Mesodermal cell (in vitro differentiated cells): ENCODE data around the gene RNF114.

Experiments used
- H3K27ac ChIP-seq: 2 replicates; pipeline ENCODE4 v1.7.0; 2013; ENCODE audit warnings: mild to moderate bottlenecking, low read depth, low read length, moderate library complexity; ENCODE audit not compliant: severe bottlenecking
- H3K36me3 ChIP-seq: 2 replicates; pipeline ENCODE4 v1.7.1; 2013; ENCODE audit warnings: mild to moderate bottlenecking, low read length, moderate library complexity; ENCODE audit not compliant: control insufficient read depth, insufficient read depth
- H3K4me1 ChIP-seq: one replicate; pipeline ENCODE4 v1.7.1; 2013; ENCODE audit warnings: mild to moderate bottlenecking, low read length; ENCODE audit not compliant: insufficient read depth, control insufficient read depth, poor library complexity, severe bottlenecking
- H3K4me3 ChIP-seq: 2 replicates; pipeline ENCODE4 v1.7.0; 2013; ENCODE audit warnings: low read length, control low read depth, mild to moderate bottlenecking; ENCODE audit not compliant: insufficient read depth, poor library complexity, severe bottlenecking; ENCODE audit errors: extremely low read depth
- H3K9me3 ChIP-seq: 2 replicates; pipeline ENCODE4 v1.7.1; 2013; ENCODE audit warnings: mild to moderate bottlenecking, low read length, moderate library complexity; ENCODE audit not compliant: control insufficient read depth
- WGBS, 2 experiments: methylation state at CpG; one replicate each; pipeline ENCODE4 v1.1.5; 2013; ENCODE audit warnings: missing lambda C conversion rate in 2 of 2; ENCODE audit not compliant: insufficient coverage in 2 of 2; 5-methylcytosine and 5-hydroxymethylcytosine counted together

The RNF114 gene

GRCh38 chr20:49982346-49983122 is 46.3 kb downstream of the RNF114 start, which contains the start of gene SNAI1:
TSS of gene SNAI1 (plus strand) at chr20:49982980. CDS start at chr20:49983060, 80 bp downstream.
- Histone ChIP-seq H3K4me1 (peaks cover 38% of the 10 kb centered on the region), H3K27ac (no peak within 1 kb of the TSS), H3K9me3 (no peaks in the 10 kb centered on the region), H3K4me3 (peak within 1 kb of the TSS; percentile 99), H3K36me3 (peaks cover 39% of the 10 kb centered on the region)
- 1 to 2% methylated on average over 59 to 60 of the region's 90 CpGs for WGBS, 2 experiments

GRCh38 chr20:49983123-49983847 is 47.1 kb downstream of the RNF114 start:
- WGBS, 2 experiments, result 13 to 14% methylated on average over 12 to 21 of the region's 24 CpGs

GRCh38 chr20:49983848-49984408 is 47.7 kb downstream of the RNF114 start:
- H3K4me3 ChIP-seq, result peak overlapping the region; percentile 99
- peaks cover 50% of the 10 kb centered on the region for H3K36me3 ChIP-seq
- H3K27ac ChIP-seq, result no peak overlapping the region
- 76% methylated on average over 14 to 17 of the region's 18 CpGs for WGBS, 2 experiments
- peaks cover 51% of the 10 kb centered on the region for H3K4me1 ChIP-seq
- no peaks in the 10 kb centered on the region for H3K9me3 ChIP-seq

More at GRCh38 chr20:49983123-49983847, 47.1 kb downstream of the RNF114 start:
- H3K4me3 ChIP-seq, result peak overlapping the region; percentile 99
- peaks cover 47% of the 10 kb centered on the region for H3K36me3 ChIP-seq
- peaks cover 46% of the 10 kb centered on the region for H3K4me1 ChIP-seq
- H3K27ac ChIP-seq, result no peak overlapping the region
- H3K9me3 ChIP-seq, result no peaks in the 10 kb centered on the region

GRCh38 chr20:49984426-49985153 is 48.4 kb downstream of the RNF114 start:
- H3K9me3 ChIP-seq, result no peaks in the 10 kb centered on the region
- peaks cover 58% of the 10 kb centered on the region for H3K4me1 ChIP-seq
- H3K4me3 ChIP-seq, result peak overlapping the region; percentile 99
- H3K27ac ChIP-seq, result no peak overlapping the region
- WGBS, 2 experiments, result 50 to 73% methylated on average over 7 to 10 of the region's 13 CpGs
- H3K36me3 ChIP-seq, result peaks cover 50% of the 10 kb centered on the region

GRCh38 chr20:49985157-49985556 is 49.0 kb downstream of the RNF114 start:
- Histone ChIP-seq H3K9me3 (no peaks in the 10 kb centered on the region), H3K36me3 (peaks cover 50% of the 10 kb centered on the region), H3K4me3 (peak overlapping the region; percentile 99), H3K4me1 (peaks cover 64% of the 10 kb centered on the region), H3K27ac (no peak overlapping the region)
- 67 to 73% methylated on average over 6 of the region's 6 CpGs for WGBS, 2 experiments

GRCh38 chr20:49985617-49986016 is 49.4 kb downstream of the RNF114 start:
- peaks cover 68% of the 10 kb centered on the region for H3K4me1 ChIP-seq

GRCh38 chr20:49986049-49986448 is 49.9 kb downstream of the RNF114 start:
- peak overlapping the region; percentile 99 for H3K4me3 ChIP-seq
- whole genome bisulfite sequencing, 2 experiments, result 92% methylated on average over 2 of the region's 4 CpGs
- no peaks in the 10 kb centered on the region for H3K9me3 ChIP-seq
- peaks cover 50% of the 10 kb centered on the region for H3K36me3 ChIP-seq
- peaks cover 72% of the 10 kb centered on the region for H3K4me1 ChIP-seq
- peak overlapping the region; percentile 32 for H3K27ac ChIP-seq

More at GRCh38 chr20:49985617-49986016, 49.4 kb downstream of the RNF114 start:
- Histone ChIP-seq H3K4me3 (peak overlapping the region; percentile 99), H3K9me3 (no peaks in the 10 kb centered on the region), H3K27ac (peak overlapping the region; percentile 32), H3K36me3 (peaks cover 50% of the 10 kb centered on the region)
- 77 to 88% methylated on average over 8 to 9 of the region's 13 CpGs for WGBS, 2 experiments

- Histone ChIP-seq H3K36me3 (peaks cover 50% of the 10 kb centered on the region), H3K27ac (peak overlapping the region; percentile 16), H3K9me3 (no peaks in the 10 kb centered on the region), H3K4me3 (peak overlapping the region; percentile 99), H3K4me1 (peaks cover 71% of the 10 kb centered on the region)
- 85 to 89% methylated on average over 10 to 12 of the region's 15 CpGs for WGBS, 2 experiments
These were observed 51.0 kb downstream of the RNF114 start for GRCh38 chr20:49987015-49987867.

GRCh38 chr20:49987868-49988690 is 51.9 kb downstream of the RNF114 start:
- peaks cover 50% of the 10 kb centered on the region for H3K36me3 ChIP-seq
- H3K4me3 ChIP-seq, result no peak overlapping the region
- WGBS, 2 experiments, result 84 to 87% methylated on average over 12 to 15 of the region's 18 CpGs
- no peaks in the 10 kb centered on the region for H3K9me3 ChIP-seq
- peak overlapping the region; percentile 16 for H3K27ac ChIP-seq
- peaks cover 71% of the 10 kb centered on the region for H3K4me1 ChIP-seq
